GM12874 (cell line): ENCODE results near the gene TENM3.

Experiments used
- TF ChIP-seq, protein P1 (sequence below): IDR thresholded peaks from 2 replicates; pipeline ENCODE4 v1.5.1; 2011; ENCODE audit warnings: low read depth, mild to moderate bottlenecking, control low read depth, low read length, moderate library complexity; ENCODE audit not compliant: insufficient read depth

Gene TENM3

DNA sequence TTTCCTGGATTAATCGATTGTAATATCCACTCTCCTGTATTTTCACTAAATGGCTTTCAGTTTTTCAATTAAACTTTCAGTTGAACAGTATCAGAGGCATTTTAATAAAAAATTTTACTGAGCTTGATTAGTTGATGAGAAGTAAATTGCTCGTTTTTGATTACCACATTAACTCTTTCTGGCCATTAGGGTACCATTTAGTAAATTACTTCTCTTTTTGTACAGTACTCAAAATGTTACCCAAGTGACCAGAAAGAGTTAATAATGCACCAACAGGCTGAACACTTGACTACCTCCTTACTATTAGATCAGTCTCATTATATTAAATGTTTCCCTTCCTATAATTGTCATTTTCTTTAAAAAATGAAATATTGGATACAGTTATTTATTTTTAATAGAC lies 289.2 kb downstream of the TENM3 start:
- TF ChIP-seq, protein P1, sequence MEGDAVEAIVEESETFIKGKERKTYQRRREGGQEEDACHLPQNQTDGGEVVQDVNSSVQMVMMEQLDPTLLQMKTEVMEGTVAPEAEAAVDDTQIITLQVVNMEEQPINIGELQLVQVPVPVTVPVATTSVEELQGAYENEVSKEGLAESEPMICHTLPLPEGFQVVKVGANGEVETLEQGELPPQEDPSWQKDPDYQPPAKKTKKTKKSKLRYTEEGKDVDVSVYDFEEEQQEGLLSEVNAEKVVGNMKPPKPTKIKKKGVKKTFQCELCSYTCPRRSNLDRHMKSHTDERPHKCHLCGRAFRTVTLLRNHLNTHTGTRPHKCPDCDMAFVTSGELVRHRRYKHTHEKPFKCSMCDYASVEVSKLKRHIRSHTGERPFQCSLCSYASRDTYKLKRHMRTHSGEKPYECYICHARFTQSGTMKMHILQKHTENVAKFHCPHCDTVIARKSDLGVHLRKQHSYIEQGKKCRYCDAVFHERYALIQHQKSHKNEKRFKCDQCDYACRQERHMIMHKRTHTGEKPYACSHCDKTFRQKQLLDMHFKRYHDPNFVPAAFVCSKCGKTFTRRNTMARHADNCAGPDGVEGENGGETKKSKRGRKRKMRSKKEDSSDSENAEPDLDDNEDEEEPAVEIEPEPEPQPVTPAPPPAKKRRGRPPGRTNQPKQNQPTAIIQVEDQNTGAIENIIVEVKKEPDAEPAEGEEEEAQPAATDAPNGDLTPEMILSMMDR, result no peak

DNA sequence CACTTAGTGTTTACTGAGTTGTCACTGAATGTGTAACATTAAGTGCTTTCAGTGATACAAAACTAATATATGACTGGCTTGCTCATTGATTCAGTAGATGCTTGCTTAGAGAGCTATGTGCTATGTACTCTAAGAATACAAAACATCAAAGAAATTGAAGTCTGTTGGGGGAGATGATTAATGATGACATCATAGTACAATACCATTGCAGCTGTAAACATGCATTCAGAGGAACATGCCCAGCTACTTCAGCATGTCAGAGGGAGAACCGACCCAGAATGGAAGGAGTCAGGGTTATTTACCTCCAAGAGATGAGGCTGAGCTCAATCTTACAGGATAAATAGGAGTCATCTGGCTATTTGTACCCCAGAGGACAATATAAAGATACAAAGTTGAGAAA lies 290.8 kb downstream of the TENM3 start:
- TF ChIP-seq, protein P1, result no peak

DNA sequence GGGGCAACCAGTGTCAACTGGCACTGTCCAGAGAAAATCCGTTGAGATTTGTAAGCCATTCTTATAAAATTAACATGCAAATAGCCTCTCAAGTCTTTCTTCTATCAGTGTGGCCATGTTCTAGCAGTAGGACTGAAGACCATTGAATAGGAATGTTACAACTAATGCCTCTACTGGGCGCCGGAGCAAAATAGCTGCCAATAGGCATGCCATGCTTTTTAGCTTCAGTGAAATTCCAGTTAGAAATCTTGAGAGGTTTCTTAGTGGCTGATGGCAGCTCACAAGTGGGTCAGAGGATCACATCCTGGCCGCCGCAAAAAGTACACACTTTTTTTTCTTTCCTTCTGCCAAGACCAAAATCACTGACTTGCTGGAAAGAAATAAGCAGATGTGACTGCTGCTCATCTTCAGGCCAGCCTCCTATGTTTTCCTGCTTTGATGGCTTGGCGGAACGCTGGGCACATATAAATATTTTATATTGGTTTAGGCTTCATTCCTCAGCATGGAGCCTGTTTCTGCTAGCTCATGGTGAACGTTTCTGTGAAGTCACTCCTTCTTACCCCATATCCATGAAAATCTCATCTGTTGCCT lies 293.1 kb downstream of the TENM3 start:
- TF ChIP-seq, protein P1, result no peak

DNA sequence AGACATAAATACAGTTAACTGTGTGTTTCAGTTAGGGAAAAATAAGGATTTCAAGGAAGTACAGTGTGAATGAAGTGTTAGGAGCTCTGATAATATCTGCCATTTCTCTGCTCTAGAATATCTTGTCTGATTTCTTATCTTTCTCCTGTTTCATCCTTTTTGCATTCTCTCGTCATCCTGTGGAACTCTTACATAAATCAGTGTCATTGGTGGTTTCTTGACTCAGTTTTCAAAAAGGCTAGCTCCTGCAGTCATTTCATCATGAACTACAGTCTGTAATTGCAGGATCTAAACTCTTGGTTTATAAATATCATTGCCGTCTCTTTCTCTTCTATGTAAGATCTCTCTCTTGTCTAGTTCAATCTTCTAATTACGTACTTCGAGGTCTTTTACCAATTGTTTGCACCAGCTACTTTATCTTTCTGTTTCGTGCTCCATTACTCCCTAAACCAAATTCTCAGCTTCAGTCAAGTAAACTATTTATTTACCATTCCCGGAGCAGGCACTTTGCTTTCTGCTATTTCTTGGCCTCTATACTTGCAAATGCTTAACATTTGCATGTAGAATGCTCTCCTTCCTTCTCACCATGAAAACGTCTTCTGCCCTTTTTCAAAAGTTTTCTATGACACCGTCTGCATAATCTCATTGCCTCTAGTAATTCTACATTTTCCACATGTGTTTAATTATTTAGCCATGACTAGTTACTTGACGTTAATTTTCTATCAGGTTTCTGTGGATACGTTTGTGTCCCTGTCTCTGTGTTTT lies 294.0 kb downstream of the TENM3 start:
- TF ChIP-seq, protein P1, result no peak

DNA sequence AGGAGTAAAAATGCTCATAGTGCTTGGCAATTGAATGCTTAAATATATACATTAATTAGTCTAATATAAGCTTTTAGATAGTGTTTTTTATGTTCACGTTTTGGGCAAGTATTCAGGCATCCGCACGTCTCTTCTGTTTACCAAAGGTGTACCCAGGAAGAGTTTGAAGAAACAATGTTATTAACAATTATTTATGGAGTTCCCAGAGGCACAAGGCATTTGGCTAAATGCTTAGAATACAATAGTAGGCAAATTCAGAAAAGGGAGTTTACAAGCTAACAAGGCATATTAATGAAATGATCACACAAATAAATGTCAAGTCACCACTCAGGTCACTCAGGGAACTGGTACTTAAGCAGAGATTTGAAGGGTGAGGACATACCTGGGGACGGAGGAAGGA lies 294.8 kb downstream of the TENM3 start:
- TF ChIP-seq, protein P1, result no peak

DNA sequence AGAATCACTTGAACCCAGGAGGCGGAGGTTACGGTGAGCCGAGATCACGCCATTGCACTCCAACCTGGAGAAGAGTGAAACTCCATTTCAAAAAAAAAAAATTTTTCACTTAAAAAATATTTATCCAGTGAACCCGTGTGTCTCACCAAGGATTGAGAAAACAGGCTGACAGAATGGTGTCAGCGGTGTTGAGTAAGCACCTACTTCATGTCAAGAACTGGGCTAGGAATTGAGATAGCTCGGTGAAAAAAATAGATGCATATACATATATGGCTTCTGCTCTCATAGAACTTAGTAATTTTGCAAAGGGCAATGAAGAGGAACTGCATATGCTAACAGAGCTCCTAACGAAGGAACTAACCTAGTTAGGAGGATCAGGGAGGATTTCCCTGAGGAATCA lies 297.3 kb downstream of the TENM3 start:
- TF ChIP-seq, protein P1, result no peak

DNA sequence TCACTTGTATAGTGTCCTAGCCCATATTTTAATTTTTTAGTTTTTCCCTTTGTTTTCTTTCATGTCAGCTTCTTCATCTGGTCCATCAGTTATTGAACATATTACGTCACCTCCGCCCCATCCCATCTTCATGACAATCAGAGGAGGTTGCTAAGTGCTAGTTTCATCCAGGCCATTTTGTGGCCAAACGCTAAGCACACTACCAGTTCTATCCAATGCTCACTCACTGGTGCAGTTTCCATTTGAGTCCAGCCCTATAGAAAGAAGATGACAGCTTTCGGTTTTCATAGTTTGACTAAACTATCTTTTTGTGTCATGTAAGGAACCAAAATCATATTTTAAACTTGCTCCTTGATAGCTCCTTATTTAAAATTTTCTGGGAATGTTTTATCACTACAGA lies 304.2 kb downstream of the TENM3 start:
- TF ChIP-seq, protein P1, result no peak
